NCI-H748 treated with DMSO at 0.1 percent for 48 hours (cell line): ENCODE measurements around the gene ATAD3B.
"Not testable (repeated sequence)": the region's sequence is repeated elsewhere in the genome, so short reads cannot be mapped to it uniquely, and the experiment has no call there.

Experiments used
- DNase-seq: peaks from one replicate; lab custom pipeline; 2025; lab: John Stamatoyannopoulos, UW

The ATAD3B gene

DNA sequence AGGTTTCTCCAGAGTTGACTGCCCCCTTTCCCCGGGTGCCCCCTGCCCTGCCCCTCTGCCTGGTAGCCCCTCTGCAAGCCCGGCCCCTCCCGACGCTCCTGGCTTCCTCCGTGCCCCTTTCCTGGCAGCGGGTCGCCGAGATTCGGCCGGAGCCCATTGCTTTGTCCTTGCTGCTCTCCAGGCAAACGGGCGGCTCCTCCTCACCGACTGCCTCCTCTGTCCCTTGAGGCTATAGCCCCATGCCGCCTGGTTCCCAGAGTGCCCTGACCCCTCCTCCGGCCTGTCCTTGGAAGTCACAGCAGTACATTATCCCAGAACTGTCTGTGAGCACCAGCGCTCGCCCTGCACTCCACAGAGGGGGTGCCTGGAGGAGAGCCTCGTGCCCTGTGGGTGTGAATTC is 42.1 kb downstream of the ATAD3B start:
- not testable (repeated sequence) for DNase-seq

DNA sequence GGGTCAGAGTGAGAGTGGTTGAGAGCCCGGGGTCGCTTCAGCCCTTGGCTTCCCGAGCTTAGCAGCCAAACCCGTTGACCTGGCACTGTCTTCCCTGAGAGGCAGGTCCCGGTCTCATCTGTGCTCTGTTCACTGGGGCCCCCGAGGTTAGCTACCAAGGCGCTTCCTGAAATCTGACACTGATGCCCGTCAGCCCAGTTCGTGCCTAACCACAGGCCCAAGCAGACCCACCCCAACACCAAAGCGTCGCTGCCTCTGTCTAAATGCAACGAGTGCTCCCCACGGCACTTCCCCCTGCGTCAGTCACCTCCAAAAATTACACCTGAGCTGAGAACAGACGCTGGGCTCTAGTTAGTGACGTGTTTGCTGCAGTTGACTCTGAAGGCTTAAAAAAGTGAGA is 42.8 kb downstream of the ATAD3B start:
- DNase-seq = not testable (repeated sequence)

DNA sequence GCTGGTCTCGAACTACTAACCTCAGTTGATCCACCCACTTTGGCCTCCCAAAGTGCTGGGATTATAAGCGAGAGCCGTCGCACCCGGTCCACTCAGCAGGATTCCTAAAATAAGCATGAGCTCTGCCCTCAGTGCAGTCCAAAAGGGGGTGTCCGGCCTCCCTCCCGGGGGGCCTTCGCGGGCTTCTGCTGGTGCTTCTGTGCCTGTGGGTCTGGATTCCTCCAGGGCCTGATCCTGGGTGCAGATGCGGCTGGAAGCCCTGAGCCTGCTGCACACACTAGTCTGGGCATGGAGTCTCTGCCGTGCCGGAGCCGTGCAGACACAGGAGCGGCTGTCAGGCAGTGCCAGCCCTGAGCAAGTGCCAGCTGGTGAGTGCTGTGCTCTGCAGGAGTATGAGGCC is 45.4 kb downstream of the ATAD3B start:
- DNase-seq = not testable (repeated sequence)

DNA sequence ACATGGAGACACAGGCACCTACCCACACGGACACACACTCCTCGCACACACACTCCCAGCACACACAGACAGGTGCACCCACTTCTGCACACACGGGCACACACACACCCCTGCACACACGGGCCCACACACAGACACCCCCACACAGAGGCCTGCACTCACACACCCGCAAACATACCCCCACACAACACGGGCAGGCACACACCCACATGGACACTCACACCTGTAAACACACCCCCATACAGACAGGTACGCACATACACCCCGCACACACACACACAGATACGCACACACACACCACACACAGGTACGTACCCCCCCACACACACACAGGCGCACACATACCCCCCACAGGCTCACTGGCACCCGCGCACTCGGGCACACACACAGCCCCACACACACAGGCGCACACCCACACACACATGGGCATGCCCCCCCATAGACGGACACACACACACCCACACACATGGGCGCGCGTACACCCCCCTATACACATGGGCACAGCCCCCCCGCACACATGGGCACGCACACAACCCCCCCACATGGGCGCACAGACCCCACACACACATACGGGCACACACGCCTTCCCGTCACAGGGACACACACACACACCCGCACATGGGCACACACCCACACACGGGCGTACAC is 46.5 kb downstream of the ATAD3B start:
- DNase-seq = no peak

DNA sequence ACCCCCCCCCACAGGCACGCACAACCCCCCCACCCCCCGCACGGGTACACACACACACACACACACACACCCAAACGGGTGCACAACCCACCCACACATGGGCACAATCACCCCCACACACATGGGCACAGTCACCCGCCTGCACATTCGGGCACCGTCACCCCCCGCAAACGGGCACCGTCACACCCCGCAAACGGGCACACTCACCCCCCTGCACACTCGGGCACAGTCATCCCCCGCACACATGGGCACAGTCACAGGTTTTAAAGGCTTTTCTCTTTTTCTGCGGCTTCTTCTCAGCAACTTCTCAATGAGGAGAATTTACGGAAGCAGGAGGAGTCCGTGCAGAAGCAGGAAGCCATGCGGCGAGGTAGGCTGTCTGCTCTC is 47.0 kb downstream of the ATAD3B start:
- not testable (repeated sequence) for DNase-seq

DNA sequence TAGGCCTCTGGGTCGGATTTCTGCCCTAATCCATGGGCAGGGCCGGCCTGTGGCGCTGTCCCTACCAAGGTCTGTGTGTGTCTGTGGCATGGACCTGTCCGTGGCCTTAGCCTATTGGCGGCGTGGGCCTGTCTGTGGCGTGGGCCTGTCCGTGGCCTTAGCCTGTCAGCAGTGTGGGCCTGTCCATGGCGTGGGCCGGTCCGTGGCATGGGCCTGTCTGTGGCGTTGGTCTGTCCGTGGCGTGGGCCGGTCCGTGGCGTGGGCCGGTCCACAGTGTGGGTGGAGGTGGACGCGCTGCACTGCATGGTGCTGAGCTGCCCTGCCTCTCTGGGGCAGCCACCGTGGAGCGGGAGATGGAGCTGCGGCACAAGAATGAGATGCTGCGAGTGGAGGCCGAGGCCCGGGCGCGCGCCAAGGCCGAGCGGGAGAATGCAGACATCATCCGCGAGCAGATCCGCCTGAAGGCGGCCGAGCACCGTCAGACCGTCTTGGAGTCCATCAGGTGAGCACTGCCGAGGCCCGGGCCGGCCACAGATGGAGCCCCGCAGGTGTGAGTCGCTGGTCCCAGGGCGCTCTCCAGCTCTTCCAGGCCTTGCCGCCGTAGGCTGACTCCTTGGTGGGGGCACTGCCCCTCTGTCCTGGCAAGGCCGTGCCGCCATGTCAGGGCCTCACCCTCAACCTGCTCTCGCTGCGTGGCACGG is 48.4 kb downstream of the ATAD3B start:
- DNase-seq = not testable (repeated sequence)

DNA sequence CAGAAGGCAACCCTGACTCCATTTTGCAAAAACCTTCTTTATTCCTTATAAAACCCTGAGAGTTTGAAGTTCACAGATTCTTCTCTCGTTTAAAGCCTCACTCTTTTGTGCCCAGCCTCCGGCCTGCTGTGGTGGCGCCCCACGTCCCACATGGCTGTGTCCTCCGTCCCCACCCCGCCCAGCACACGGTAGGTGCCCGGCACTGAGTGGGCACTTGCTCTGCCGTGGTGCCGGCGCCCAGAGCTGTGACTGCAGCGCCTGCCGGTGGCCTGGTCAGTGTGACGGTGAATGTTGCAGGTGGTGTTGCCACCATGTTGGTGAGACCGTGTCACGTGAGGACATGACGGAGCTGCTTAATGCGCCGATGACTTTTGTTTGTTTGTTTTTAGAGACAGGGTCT is 49.8 kb downstream of the ATAD3B start:
- no peak for DNase-seq

DNA sequence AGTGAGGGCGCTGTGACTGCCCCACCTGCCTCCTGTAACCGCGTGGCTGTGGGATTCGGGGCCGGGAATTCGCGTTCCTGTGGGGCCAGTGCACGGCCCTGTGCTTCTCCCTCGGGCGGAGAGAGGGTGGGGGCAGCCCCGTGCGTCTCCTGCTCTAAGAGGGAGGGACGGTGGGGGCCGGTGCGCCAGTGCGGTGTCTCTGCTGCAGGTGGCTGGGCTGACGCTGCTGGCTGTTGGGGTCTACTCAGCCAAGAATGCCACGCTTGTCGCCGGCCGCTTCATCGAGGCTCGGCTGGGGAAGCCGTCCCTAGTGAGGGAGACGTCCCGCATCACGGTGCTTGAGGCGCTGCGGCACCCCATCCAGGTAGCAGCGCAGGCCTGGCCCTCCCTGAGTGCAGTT is 51.0 kb downstream of the ATAD3B start:
- not testable (repeated sequence) for DNase-seq

DNA sequence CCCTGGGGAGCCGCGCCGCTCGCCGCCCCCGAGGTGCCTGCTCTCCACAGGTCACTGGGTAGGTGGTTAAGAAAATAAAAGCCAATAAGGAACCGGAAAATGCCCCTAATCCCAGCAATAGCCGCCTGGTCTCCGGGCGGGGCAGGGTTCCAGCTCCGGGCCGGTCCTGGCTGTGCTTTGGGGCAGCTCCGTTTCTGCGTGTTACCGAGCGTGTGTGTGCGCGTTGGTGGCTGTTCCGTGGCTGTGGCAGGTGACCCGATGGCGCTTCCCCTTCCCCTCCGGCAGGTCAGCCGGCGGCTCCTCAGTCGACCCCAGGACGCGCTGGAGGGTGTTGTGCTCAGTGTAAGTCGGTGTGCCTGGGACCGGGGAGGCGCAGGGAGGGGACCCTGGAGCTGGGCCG is 51.7 kb downstream of the ATAD3B start:
- DNase-seq = not testable (repeated sequence)

DNA sequence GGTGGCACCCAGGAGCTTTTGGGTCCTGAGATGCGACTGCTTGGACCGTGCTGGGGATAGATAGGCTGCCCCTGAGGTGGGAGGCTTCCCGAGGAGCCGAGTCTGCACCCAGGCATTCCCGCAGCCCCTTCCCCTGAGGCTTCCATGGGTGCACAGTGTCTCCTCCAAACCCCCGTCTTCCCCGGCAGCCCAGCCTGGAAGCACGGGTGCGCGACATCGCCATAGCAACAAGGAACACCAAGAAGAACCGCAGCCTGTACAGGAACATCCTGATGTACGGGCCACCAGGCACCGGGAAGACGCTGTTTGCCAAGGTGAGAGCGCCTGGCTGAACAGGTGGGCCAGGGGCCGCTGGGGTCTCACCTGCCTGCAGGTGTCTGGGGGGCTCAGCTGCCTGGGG is 52.1 kb downstream of the ATAD3B start:
- DNase-seq = not testable (repeated sequence)

DNA sequence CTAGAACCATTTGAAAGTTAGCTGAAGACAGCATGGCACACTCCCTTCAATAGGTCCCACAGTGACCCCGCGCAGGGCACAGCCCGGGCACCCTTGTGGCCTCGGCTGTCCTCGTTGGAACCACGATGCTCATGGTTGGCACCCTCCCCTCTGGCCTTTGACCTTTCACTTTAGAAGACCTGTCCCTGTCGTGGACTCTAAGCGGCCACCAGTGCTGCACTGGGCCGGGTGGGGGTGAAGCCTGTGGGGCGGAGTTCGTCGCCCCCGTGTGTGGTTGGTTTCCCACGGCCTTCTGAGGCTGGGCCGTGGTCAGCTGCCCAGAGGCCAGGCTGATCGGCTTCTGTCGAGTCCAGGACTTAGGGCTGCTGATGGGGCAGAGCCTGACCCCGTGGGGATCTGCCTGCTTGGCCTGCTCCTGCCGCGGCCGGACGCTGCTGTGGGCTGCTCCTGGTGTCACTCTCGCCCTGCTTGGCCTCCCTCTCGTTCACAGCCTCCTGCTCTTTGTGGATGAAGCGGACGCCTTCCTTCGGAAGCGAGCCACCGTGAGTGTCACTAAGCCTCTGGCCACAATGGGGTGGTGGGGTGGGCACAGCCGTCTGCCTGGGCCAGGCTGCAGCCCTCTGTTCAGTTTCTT is 53.3 kb downstream of the ATAD3B start:
- DNase-seq = not testable (repeated sequence)

DNA sequence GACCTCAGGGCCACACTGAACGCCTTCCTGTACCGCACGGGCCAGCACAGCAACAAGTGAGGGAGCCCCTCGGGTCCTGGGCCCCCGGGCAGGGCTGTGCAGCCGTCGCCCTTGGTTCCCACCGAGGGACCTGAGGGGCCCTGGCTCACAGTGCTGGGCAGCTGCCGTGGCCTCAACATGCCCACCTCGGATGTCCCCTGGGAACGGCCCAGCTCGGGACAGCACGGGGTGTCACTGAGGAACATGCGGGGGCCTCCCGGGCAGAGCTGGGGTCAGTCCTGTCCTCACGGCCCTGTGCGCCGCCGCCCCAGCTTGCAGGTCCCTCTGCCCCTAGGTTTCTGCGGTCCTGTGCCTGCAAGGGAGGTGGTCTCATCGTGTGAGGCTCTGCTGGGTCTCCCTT is 54.9 kb downstream of the ATAD3B start:
- not testable (repeated sequence) for DNase-seq

DNA sequence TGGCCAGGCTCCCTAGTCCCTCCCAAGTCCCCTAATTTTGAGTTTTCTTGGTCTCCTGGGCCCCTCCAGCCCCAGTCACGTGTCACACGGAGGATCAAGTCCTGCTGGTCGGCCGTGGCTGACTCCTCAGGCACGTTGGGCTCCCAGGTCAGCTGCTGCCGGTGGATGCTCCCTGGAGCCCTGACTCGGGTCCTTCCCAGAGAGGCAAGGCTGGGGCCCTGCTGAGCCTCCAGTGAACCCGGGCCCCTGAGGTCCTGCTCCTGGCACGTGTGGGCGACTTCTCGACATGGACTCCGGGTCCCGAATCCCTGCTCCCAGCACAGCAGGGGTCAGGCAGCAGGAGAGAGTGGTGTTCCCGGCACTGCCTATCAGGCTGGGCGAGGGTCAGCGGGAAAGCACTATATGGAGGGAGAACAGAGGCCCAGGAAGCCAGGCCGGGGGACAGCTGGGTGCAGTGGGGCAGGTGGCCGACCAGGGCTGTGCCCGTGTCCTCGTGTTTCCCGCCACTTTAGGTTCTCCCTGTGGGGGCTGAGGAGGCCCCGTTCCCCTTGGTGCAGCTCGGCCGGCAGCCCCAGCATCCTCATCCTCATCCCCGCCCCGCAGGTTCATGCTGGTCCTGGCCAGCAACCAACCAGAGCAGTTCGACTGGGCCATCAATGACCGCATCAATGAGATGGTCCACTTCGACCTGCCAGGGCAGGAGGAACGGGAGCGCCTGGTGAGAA is 55.7 kb downstream of the ATAD3B start:
- DNase-seq = no peak

DNA sequence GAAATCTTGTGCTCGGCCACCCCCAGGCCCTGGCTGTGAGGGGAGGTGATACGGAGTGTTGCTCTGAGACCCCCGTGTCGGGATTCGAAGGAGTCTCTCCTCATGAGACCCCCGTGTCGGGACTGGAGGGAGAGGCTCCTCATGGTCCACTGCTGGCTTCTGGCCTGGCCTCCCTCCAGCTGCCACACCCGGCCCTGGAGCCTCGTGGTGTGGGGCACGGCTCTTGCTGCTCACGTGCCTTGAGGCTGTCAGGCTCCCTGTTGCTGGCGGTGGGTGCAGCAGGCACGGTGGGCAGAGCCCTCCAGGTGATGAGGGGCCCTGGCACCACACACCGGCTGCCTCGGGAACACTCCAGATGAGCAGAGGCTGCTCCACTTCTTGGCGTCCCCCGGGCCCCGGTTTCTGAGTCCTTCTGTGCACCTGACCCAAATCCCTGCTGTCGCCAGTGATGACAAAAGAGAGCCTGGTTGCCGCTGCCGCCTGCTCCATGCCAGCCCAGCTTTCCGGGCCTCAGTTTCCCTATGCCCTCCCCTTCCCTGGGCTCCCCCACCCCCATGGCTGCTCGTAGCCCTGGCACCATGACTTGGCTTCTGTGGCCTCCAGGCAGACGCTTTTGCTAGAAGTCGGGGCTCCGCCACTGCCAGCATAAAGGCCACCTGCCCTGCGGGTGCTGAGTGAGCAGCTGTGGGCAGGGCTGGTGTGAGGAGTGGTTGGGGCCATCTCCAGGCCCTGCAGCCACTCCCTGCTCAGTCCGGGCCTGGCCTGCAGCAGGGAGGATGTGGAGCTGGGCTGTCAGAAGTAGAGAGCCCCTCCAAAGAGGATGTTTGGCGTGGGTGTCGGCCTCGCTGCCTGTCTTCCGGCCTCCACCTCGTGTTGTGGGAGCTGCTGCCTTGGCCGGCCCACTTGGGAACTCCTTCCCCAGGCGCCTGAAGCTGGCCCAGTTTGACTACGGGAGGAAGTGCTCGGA is 57.0 kb downstream of the ATAD3B start:
- no peak for DNase-seq

DNA sequence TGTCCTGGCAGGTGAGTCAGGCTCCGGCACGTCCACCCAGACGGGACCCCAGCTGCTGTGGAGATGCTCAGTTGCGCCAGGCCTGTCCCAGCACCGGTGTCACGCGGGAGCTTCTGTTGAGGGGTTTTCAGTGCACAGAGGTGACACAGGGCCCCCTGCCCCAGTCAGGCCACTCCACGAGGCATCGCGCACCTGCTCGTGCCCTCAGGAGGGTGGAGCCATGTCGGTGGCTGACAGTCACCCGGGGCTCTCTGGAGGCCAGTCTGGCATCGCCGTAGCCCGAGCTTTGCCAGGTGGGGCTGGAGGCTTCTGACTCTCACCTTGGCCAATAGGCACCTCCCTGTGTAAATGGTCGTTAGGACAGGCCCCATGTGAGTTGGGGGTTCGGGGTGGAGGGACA is 57.8 kb downstream of the ATAD3B start:
- no peak for DNase-seq

DNA sequence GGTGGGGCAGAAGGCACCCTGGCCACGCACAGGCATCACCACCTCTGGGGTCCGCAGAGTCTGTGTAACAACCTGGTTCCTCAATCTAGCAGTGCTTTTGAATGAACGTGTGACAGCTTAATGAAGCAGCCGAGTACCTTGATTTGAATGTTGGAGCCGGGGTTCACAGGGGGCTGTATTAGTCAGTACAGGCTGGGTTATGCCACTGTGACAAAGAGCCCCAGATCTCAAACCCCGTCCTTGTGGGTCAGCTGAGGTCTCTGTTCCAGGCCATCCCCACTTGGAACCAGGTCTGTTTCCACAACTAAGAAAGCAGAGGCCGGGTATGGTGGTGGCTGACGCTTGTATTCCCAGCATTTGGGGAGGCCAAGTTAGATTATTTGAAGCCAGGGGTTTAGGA is 58.4 kb downstream of the ATAD3B start:
- DNase-seq = no peak

DNA sequence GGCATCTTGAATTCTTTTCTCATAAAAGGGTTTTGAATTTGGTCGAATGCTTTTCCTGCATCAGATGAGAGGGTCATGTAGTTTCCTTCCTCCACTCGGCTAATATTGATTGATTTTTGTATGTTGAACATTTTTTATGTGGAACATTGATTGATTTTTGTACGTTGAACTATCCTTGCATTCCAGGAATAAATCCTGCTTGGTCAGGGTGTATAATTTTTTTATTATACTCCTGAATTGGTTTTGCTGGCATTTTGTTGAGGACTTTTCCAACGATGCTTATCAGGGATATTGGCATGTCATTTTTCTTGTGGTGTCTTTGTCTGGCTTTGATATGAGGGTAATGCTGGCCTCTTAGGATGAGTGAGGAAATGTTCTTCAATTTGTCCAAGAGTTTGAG is 60.4 kb downstream of the ATAD3B start:
- no peak for DNase-seq

DNA sequence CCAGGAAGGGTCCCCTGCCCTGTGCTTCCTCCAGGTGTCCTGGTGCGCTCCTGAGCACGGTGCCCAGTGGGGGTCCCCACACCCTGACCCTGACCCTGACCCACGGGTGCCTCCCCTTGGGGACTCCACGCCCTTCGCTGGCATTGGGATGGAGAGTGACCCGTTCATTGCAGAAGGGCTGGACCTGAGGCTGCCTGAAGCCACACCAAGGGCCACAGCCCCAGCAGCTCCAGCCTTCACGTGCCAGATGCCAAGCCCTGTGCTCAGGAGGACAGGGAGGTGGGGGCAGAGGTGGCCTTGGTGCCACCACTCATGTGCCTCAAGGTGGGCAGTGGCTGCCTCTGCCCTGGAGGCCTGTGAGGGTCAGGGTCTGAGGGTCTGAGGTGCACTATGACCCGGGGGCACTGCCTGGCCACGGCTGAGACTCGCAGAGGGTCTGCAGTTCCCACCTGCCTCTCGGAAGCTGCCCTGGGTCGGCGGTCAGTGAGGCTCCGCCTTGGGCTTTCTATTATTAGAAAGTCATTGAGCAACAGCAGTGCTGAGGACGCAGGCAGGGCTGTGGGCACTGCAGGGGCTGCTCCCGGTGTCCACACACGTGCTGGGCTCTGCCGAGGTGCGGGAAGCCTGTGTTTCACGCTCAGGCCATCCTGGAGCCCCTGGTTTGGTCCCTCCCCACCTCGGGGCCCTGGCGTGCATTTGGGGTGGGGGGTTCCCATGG is 61.8 kb downstream of the ATAD3B start:
- not testable (repeated sequence) for DNase-seq

DNA sequence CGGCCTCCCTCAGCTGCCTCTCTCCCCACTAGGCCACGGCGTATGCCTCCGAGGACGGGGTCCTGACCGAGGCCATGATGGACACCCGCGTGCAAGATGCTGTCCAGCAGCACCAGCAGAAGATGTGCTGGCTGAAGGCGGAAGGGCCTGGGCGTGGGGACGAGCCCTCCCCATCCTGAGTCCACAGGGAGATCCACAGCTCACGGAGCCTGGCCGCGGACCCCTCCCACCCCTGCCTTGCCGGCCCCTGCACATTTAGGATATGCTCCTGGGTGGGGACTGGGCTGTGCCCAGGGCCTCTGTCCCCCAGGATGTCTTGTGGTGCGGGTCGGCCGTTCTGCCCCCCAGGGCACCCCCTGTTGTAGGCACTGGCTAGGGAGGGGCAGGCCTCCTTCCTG is 62.3 kb downstream of the ATAD3B start:
- DNase-seq = not testable (repeated sequence)

DNA sequence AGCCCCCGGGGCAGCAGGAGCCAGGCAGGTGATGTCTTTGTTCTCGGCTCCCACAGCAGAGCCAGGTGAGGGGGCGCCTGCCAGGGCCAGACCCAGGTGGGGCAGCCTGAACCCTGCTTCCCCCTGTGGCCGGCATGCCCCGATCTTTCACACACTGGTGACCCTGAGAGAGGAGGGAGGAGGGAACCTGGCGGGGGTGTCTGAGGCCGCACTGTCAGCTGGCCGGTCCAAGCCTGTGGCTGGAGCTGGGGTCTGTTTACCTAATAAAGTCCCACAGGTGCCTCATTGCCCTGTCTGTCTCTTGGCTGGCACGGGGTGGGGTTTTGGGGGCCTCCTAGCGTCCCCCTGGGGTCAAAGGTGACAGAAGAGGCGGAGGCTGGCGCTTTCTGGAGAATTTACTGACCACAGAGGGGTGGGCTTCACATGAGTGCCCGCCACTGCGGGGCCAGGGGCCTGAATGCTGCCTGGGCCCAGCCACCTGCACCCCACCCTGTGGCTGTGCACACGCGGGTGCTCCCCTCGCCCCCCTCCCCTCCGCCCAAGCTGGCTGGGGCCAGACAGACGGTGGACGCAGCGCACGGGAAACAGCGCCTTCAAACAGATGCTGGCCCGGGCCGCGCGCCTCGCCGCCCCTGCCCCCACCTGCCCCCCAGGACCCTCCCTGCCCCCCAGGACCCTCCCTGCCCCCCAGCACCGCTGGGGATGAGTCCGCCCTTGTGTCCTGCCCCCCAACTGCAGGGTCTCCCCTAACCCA is 63.0 kb downstream of the ATAD3B start:
- no peak for DNase-seq
